K562 (cell line): ENCODE data around the gene PTPN7. TPM values are rescaled to one million over a fixed set of nuclear protein-coding genes. Genes with fewer than 3 reads are reported as not detected.
A peak's percentile ranks its signal among the peaks of the same experiment; 100 is the strongest.

Experiments
- CTBP1 ChIP-seq: fragments of 450-650 bp; IDR thresholded peaks from 2 replicates; pipeline ENCODE4 v1.6.1; 2016; ENCODE audit warnings: borderline replicate concordance
- ESRRA ChIP-seq: fragments of 450-650 bp; IDR thresholded peaks from 2 replicates; pipeline ENCODE4 v1.6.1; 2014; ENCODE audit warnings: low read depth, mild to moderate bottlenecking, moderate library complexity, borderline replicate concordance
- ETS1 ChIP-seq: conservative IDR thresholded peaks from 2 replicates; pipeline ENCODE4 v1.6.1; 2011; ENCODE audit warnings: low read depth, mild to moderate bottlenecking, low read length; ENCODE audit not compliant: control insufficient read depth
- HMGN3 ChIP-seq: IDR thresholded peaks from 2 replicates; pipeline ENCODE4 v1.6.1; 2011; ENCODE audit warnings: borderline replicate concordance, low read depth, mild to moderate bottlenecking, mixed read lengths, low read length; ENCODE audit not compliant: insufficient read length; ENCODE audit errors: extremely low read depth
- MCM3 ChIP-seq: fragments of 450-650 bp; IDR thresholded peaks from 2 replicates; pipeline ENCODE4 v1.6.1; 2016
- MGA ChIP-seq: fragments of 450-650 bp; IDR thresholded peaks from 2 replicates; pipeline ENCODE4 v1.6.1; 2016; ENCODE audit warnings: mild to moderate bottlenecking, moderate library complexity
- NR3C1 ChIP-seq: sonication (generic); formaldehyde crosslinking; IDR thresholded peaks from 2 replicates; pipeline ENCODE4 v1.8.1; 2022; ENCODE audit warnings: missing genetic modification reagents
- POU5F1 ChIP-seq: fragments of 150-350 bp; IDR thresholded peaks from 2 replicates; pipeline ENCODE4 v1.6.1; 2014; ENCODE audit warnings: borderline replicate concordance, low read length, low read depth, mild to moderate bottlenecking; ENCODE audit not compliant: partially characterized antibody
- RFX1 ChIP-seq: fragments of 450-650 bp; IDR thresholded peaks from 2 replicates; pipeline ENCODE4 v1.6.1; 2016; ENCODE audit warnings: mild to moderate bottlenecking, moderate library complexity
- WHSC1 ChIP-seq: IDR thresholded peaks from one replicate; pipeline ENCODE4 v1.6.1; 2012; ENCODE audit warnings: low read length, control low read depth, inconsistent platforms
- ZBTB43 ChIP-seq: sonication (generic); formaldehyde crosslinking; IDR thresholded peaks from 2 replicates; pipeline ENCODE4 v1.8.0; 2023; ENCODE audit warnings: mild to moderate bottlenecking, missing genetic modification reagents
- polyA plus RNA-seq, 8 experiments: library from polyadenylated mRNA; depleted of rRNA in 4 of 8; stranded (reverse) in 5 of 8; unstranded in 3 of 8; fragments of >200 nt; fragmentation: Nextera tagmentation in 2 of 8; fragmentation: Illumina TruSeq in 1 of 8; extraction: Ambion mirVana in 2 of 8; extraction: Trizol in 1 of 8; gene quantifications; 2 replicates each; pipeline versions ENCODE4 v1.2.1 to v1.2.3, GENCODE V29; 2011 to 2014; ENCODE audit warnings: inconsistent platforms in 1 of 8, missing spikeins in 1 of 8
- total RNA-seq, 7 experiments: library from RNA; depleted of rRNA in 6 of 7; stranded (reverse); fragments of >200 nt in 6 of 7; fragmentation: Illumina TruSeq in 2 of 7; extraction: Trizol in 2 of 7; gene quantifications; 2 replicates each; pipeline versions ENCODE4 v1.2.1 to v1.2.3, GENCODE V29; 2011 to 2021; ENCODE audit warnings: low replicate concordance in 1 of 7

The PTPN7 gene
- total and polyA plus RNA-seq, 9 of the 15 experiments (the other 6 are each of a cell fraction or from before 2014, with no cell fraction given): 18.7 to 144 (median 120) TPM

GRCh38 chr1:202164271-202165037 is 4.1 kb upstream of the PTPN7 start (continued):
- no peak for TF ChIP-seq WHSC1
- TF ChIP-seq ETS1: no peak
- TF ChIP-seq ZBTB43: no peak
- TF ChIP-seq NR3C1 (CRISPR knock-in tag): no peak
- peak; percentile 76 for TF ChIP-seq MGA
- no peak for TF ChIP-seq RFX1
- TF ChIP-seq MCM3: no peak
- TF ChIP-seq POU5F1: no peak
- TF ChIP-seq CTBP1: no peak; the same call in none of the 2 replicates
- no peak for TF ChIP-seq HMGN3
- TF ChIP-seq ESRRA: no peak; the same call in 1 of the 2 replicates
